CD4-positive, alpha-beta T cell treated with Interleukin-15 for 4 hours (primary cell): ENCODE measurements around the gene PACS2.

Experiments used
- DNase-seq: peaks from one replicate; pipeline ENCODE4 v3.0.0-alpha.2; 2020; ENCODE audit warnings: low spot score

Gene PACS2

GRCh38 chr14:105423488-105424195 is 109.1 kb downstream of the PACS2 start:
- DNase-seq: no peak

DNA sequence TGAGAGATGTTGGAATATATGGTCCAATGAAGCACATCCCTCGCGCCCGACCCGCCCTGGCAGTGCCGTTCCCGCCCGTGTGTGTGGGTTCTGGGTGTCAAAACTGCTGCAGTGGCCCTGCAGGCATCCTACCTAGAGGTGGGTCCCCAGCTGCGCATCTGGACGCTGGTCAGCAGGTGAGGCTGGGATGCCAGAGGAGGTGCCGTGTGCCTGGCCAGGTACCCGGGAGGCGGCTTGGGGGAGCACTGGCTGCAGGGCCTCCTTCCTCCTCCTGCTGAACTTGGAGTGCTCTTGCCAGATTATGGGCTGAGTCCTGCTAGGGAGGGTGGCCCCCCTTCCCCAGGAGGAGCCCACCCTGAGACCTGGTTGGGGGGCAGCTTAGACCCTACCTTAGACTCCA is 110.3 kb downstream of the PACS2 start:
- no peak for DNase-seq

DNA sequence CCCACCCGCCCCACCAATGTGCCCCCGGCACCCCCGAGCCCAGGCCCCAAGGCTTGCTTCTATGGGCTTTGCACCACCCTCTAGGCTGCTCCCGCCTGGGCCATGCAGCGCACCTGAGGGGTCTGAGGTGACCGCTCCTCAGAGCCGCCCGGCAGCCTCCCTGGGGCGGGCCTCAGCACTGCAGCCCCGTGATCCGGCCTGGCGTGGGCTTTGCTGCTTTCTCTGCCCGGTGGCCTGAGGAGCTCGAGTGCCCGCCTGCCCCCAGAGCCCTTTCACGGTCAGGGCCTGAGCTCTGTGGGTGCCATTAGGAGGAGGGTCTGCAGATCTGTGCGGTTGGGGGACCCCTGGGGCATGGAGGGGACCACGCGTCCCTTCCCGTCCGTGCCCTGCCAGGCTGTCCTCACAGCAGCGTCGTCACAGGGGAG is 111.3 kb downstream of the PACS2 start:
- no peak for DNase-seq

GRCh38 chr14:105426416-105427130 is 112.0 kb downstream of the PACS2 start:
- DNase-seq: no peak

GRCh38 chr14:105427412-105427811 is 112.9 kb downstream of the PACS2 start:
- no peak for DNase-seq

- no peak for DNase-seq
These were observed 113.5 kb downstream of the PACS2 start for GRCh38 chr14:105427936-105428485.

GRCh38 chr14:105430042-105430441 is 115.5 kb downstream of the PACS2 start:
- no peak for DNase-seq

GRCh38 chr14:105430565-105430964 is 116.0 kb downstream of the PACS2 start:
- DNase-seq: no peak

GRCh38 chr14:105431256-105431655 is 116.7 kb downstream of the PACS2 start:
- DNase-seq: no peak

DNA sequence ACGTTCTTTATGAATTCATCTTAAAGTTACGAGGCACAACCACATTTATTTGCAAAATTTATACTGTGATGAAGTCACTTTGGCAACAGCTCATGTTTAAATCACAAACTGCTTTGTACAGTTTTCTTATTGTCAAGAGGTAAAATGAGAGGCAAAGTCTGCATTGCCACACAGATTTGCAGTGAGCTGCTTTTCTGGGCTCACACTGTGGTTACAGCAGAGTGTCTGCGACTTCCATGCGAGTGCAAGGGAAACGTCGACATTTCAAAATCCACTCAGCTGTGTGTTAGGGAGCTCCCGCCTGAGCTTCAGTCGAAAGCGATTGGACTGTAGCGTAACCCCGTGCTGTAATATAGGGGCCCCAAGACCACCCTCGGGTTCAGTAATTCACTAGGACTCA is 118.1 kb downstream of the PACS2 start:
- no peak for DNase-seq

GRCh38 chr14:105433161-105433605 is 118.6 kb downstream of the PACS2 start:
- no peak for DNase-seq

- DNase-seq: no peak
These were observed 121.9 kb downstream of the PACS2 start for GRCh38 chr14:105436402-105436801.

- DNase-seq: no peak
These were observed 122.6 kb downstream of the PACS2 start for GRCh38 chr14:105436891-105437722.

GRCh38 chr14:105437723-105438500 is 123.4 kb downstream of the PACS2 start:
- no peak for DNase-seq

DNA sequence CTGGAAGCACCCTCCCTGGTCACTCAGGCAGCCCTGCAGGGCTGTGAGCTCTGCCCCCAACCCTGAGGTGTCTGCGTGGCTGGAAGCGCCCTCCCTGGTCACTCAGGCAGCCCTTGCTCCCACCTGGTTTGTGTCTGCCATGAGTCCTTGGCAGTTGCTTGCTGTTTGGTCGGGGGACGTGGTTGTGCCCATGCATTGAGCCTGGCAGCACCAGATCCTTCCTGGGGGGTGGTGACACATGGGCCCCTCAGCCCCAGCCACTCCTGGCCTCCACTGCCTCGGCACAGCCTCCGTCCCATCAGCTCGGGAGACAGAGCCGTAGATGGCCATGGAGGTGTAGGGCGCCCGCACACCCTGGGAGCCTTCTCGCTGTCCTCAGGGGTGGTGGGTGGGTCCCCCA is 124.6 kb downstream of the PACS2 start:
- no peak for DNase-seq

- DNase-seq: no peak
These were observed 125.4 kb downstream of the PACS2 start for GRCh38 chr14:105439710-105440553.

- DNase-seq: no peak
These were observed 126.0 kb downstream of the PACS2 start for GRCh38 chr14:105440554-105440900.

DNA sequence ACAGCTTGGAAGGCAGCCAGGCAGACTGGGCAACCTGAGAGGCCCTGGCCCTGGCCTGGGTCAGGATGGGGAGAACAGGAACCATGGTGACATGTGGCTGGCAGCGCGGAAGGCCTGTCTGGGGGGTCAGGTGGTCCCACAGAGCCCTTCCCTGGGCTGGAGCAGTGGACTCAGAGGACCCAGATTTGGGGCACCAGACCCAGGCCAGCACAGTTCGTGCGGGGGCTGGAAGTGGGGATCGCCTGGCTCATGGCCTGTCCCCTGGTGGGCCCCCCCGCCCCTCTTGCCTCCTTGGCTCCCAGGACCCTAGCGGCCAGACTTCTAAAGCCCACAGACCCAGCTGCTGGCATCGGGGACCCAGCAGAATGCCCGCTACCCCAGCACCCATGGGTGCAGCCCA is 126.4 kb downstream of the PACS2 start:
- no peak for DNase-seq

DNA sequence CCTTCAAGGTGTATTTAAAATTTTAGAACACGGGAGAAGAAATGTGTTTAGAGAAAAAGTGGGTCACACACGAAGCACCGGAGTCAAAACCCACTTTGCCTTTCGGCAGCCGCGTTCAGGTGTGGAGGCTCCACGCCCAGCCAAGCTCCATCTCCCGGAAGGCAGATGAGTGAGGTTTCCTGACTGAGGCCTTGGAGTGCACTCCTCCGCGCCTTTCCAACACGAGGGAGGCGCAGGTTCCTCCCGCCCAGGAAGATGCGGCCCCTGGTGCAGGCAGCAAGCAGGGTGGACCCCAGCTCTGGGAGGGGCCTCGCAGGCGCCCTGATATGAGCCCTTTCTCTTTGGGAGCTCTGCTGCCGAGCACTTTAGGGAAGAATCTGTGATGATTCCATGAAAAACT is 127.6 kb downstream of the PACS2 start:
- DNase-seq: no peak

DNA sequence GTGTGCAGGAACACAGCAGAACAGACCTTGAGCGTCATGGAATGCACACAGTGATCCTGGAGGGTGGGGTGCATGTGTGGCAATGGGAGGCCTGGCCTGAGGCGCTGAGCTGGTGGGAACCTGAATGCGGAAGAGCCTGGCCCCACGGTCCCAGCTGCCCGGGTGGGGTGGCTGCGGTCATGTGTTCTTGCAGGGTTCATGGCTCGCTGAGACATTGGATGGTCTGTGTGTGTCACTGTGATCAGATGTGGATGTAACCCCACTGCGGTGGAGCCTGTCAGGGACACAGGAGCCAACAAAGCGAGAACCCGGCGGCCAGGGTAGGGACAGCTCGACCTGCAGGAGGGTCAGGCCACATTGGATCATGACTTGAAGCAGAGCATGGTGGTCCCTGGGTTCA is 128.3 kb downstream of the PACS2 start:
- no peak for DNase-seq

GRCh38 chr14:105444859-105445258 is 130.3 kb downstream of the PACS2 start:
- DNase-seq: no peak
